Spleen (tissue), 11 donors: Measurements from ENCODE around the gene SPAG5. TPM values are rescaled to one million over a fixed set of nuclear protein-coding genes. Genes with fewer than 3 reads are reported as not detected.
A peak's percentile ranks its signal among the peaks of the same experiment; 100 is the strongest.

ENCODE experiments used
- DNase-seq: peaks from one replicate; pipeline ENCODE4 v3.0.0-alpha.2; 2020
- H3K27ac ChIP-seq, 8 donors: fragments of 200-600 bp; sonication (generic) in 7 of 8; 1 replicate in 4 of 8; 2 replicates in 4 of 8; pipeline versions ENCODE4 v1.5.0 to v1.8.0; 2016 to 2021; ENCODE audit warnings: inconsistent platforms in 4 of 8, mild to moderate bottlenecking in 4 of 8, moderate library complexity in 1 of 8
- H3K27me3 ChIP-seq, 7 donors: fragments of 200-600 bp; sonication (generic) in 6 of 7; replicated peaks in 1 of 7; 1 replicate in 4 of 7; 2 replicates in 3 of 7; pipeline versions ENCODE4 v1.5.0 to v1.8.0; 2016 to 2021; ENCODE audit warnings: inconsistent platforms in 3 of 7, mild to moderate bottlenecking in 1 of 7
- H3K36me3 ChIP-seq, 6 donors: fragments of 200-600 bp; sonication (generic) in 5 of 6; 1 replicate in 4 of 6; 2 replicates in 2 of 6; pipeline versions ENCODE4 v1.5.0 to v1.8.0; 2016 to 2021; ENCODE audit warnings: inconsistent platforms in 2 of 6
- H3K4me1 ChIP-seq, 6 donors: fragments of 200-600 bp; sonication (generic) in 5 of 6; 1 replicate in 3 of 6; 2 replicates in 3 of 6; pipeline versions ENCODE4 v1.5.0 to v1.8.0; 2016 to 2021; ENCODE audit warnings: inconsistent platforms in 3 of 6
- H3K4me3 ChIP-seq, 8 donors: fragments of 200-600 bp; sonication (generic) in 7 of 8; 1 replicate in 4 of 8; 2 replicates in 4 of 8; pipeline versions ENCODE4 v1.5.0 to v1.8.0; 2016 to 2021; ENCODE audit warnings: inconsistent platforms in 4 of 8, mild to moderate bottlenecking in 4 of 8, moderate library complexity in 2 of 8
- H3K9me3 ChIP-seq, 8 donors: fragments of 200-600 bp; sonication (generic) in 7 of 8; 1 replicate in 4 of 8; 2 replicates in 4 of 8; pipeline versions ENCODE4 v1.5.0 to v1.8.0; 2016 to 2021; ENCODE audit warnings: inconsistent platforms in 4 of 8
- CTCF ChIP-seq, 11 experiments: fragments of 200-600 bp in 7 of 11; fragments of 450-650 bp in 4 of 11; sonication (generic) in 4 of 11; IDR thresholded peaks in 8 of 11; conservative IDR thresholded peaks in 3 of 11; 1 replicate in 7 of 11; 2 replicates in 4 of 11; pipeline versions ENCODE4 v1.4.0 to v1.8.0; 2016 to 2021; ENCODE audit warnings: antibody characterized with exemption in 11 of 11, inconsistent platforms in 4 of 11, mild to moderate bottlenecking in 1 of 11
- POLR2A ChIP-seq, 3 donors: fragments of 450-650 bp; IDR thresholded peaks; one replicate each; pipeline ENCODE4 v1.5.1; 2017; ENCODE audit warnings: antibody characterized with exemption in 3 of 3, mild to moderate bottlenecking in 1 of 3
- POLR2AphosphoS5 ChIP-seq, 3 donors: sonication (generic); formaldehyde crosslinking; IDR thresholded peaks; one replicate each; pipeline ENCODE4 v1.5.1; 2017; ENCODE audit warnings: antibody characterized with exemption in 3 of 3
- WGBS, 5 donors: extraction: QIAGEN DNeasy Blood & Tissue Kit in 3 of 5; methylation state at CpG; one replicate each; pipeline versions ENCODE4 v1.1.5 to v1.1.7; 2013 to 2018; 5-methylcytosine and 5-hydroxymethylcytosine counted together
- intact Hi-C: fragments of 100-400 bp; cut with DNase I; formaldehyde crosslinking; loops from one replicate; pipeline ENCODE4 v1.15.0; 2023; ENCODE audit warnings: low total_unique reads
- polyA plus RNA-seq, 3 donors: library from polyadenylated mRNA; stranded (reverse); fragments of 200-250 nt; gene quantifications; one replicate each; pipeline ENCODE4 v1.2.1, GENCODE V29; 2013
- total RNA-seq, 7 donors: library from RNA; depleted of rRNA in 3 of 7; stranded (reverse); fragments of >200 nt in 3 of 7; fragmentation: NEBNext Ultra II Directional in 4 of 7; extraction: Animal tissue kit (Norgen Biotek cat#: 25700) in 4 of 7; gene quantifications; one replicate each; pipeline versions ENCODE4 v1.1.0 to v1.2.1, GENCODE V29; 2016 to 2021
- donor health status: healthy with polysubstance abuse.
- donor health status: DM: no; HTN: no; CAD: no; lungs with moderate emphysema.
- donor health status: DM: no; HTN: no; CAD: no.
- donor health status: Bipolar disorder and iron deficiency.
- donor health status: healthy.
- donor health status: DM: no; HTN: no; CAD: no.
- donor health status: DM: yes; HTN: yes; CAD: no.

The SPAG5 gene
- total and polyA plus RNA-seq, 10 donors = 6.2 to 19.7 (median 14.6) TPM

- intact Hi-C loops = no loop called here
- Histone ChIP-seq H3K4me3 (peak within 1 kb of the TSS; percentile 63 to 97 (median 89)), H3K27ac (peak within 1 kb of the TSS; percentile 67 to 92 (median 88)), H3K36me3 (peaks cover 0 to 11% (median 0%) of the 10 kb centered on the region in 6 donors), H3K9me3 (no peaks in the 10 kb centered on the region), H3K4me1 (peaks cover 33 to 77% (median 61%) of the 10 kb centered on the region in 6 donors), H3K27me3 (no peaks in the 10 kb centered on the region)
- 0 to 2% (median 1%) methylated on average over 36 to 49 of the region's 49 CpGs for WGBS, 5 donors
- TF ChIP-seq POLR2A (IDR thresholded peaks at IDR 0.05) = peak in 2 of 3 donors; percentile 32 to 57
- TF ChIP-seq CTCF (IDR thresholded peaks at IDR 0.05 in 8 of 11, conservative IDR thresholded peaks at IDR 0.05 in 3 of 11) = peak in 1 of 11 experiments; percentile 25
- TF ChIP-seq POLR2AphosphoS5 (IDR thresholded peaks at IDR 0.05) = peak; percentile 92 to 96 (median 95)
- peak; percentile 99 for DNase-seq
These were observed 27.3 kb downstream of the SPAG5 start, which contains the start of gene PIGS for GRCh38 chr17:28571361-28572122. PIGS (minus strand) TSS chr17:28571524; CDS start chr17:28571496, 28 bp downstream.

- TF ChIP-seq POLR2AphosphoS5 (IDR thresholded peaks at IDR 0.05) = no peak
- TF ChIP-seq CTCF (IDR thresholded peaks at IDR 0.05 in 8 of 11, conservative IDR thresholded peaks at IDR 0.05 in 3 of 11) = no peak
- TF ChIP-seq POLR2A (IDR thresholded peaks at IDR 0.05) = no peak
- Histone ChIP-seq H3K9me3 (no peaks in the 10 kb centered on the region), H3K27ac (peak overlapping the region; percentile 67 to 92 (median 88)), H3K36me3 (peaks cover 0 to 15% (median 0%) of the 10 kb centered on the region in 6 donors), H3K27me3 (no peaks in the 10 kb centered on the region), H3K4me3 (peak overlapping the region; percentile 63 to 97 (median 89)), H3K4me1 (peaks cover 33 to 79% (median 61%) of the 10 kb centered on the region in 6 donors)
- intact Hi-C loops = no loop called here
- DNase-seq = peak; percentile 89
- 0 to 2% (median 1%) methylated on average over 6 to 39 of the region's 39 CpGs for WGBS, 5 donors
These were observed 28.0 kb downstream of the SPAG5 start for GRCh38 chr17:28570716-28571360.

GRCh38 chr17:28569446-28569845 is 29.4 kb downstream of the SPAG5 start:
- Histone ChIP-seq H3K36me3 (peaks cover 0 to 23% (median 0%) of the 10 kb centered on the region in 6 donors), H3K4me3 (peak overlapping the region in 2 of 8 donors; percentile 13 to 96), H3K27ac (no peak overlapping the region), H3K4me1 (peaks cover 33 to 82% (median 57%) of the 10 kb centered on the region in 6 donors), H3K27me3 (no peaks in the 10 kb centered on the region), H3K9me3 (no peaks in the 10 kb centered on the region)
- TF ChIP-seq POLR2AphosphoS5 (IDR thresholded peaks at IDR 0.05) (no peak), POLR2A (IDR thresholded peaks at IDR 0.05) (no peak), CTCF (IDR thresholded peaks at IDR 0.05 in 8 of 11, conservative IDR thresholded peaks at IDR 0.05 in 3 of 11) (no peak)
- intact Hi-C loops = no loop called here
- no peak for DNase-seq
- 94 to 100% (median 97%) methylated on average over 1 of the region's 1 CpG for WGBS, 5 donors

GRCh38 chr17:28567604-28568003 is 31.2 kb downstream of the SPAG5 start:
- Histone ChIP-seq H3K27me3 (no peaks in the 10 kb centered on the region), H3K27ac (peak overlapping the region in 5 of 8 donors; percentile 36 to 52 (median 47)), H3K9me3 (no peaks in the 10 kb centered on the region), H3K4me1 (peaks cover 33 to 75% (median 58%) of the 10 kb centered on the region in 6 donors), H3K4me3 (peak overlapping the region in 1 of 8 donors; percentile 10), H3K36me3 (peaks cover 0 to 37% (median 16%) of the 10 kb centered on the region in 6 donors)
- no peak for TF ChIP-seq POLR2A (IDR thresholded peaks at IDR 0.05)
- no peak for TF ChIP-seq POLR2AphosphoS5 (IDR thresholded peaks at IDR 0.05)
- TF ChIP-seq CTCF (IDR thresholded peaks at IDR 0.05 in 8 of 11, conservative IDR thresholded peaks at IDR 0.05 in 3 of 11) = no peak
- intact Hi-C loops = no loop called here
- no peak for DNase-seq
- 62 to 70% (median 67%) methylated on average over 3 of the region's 3 CpGs for WGBS, 5 donors
